ENCODE measurements around the gene PCDHB8.

GRCh38 chr5:141150993-141151325 is 26.6 kb upstream of the PCDHB8 start:
- TF ChIP-seq CTCF (IDR thresholded peaks at IDR 0.05; ENCODE audit: low read depth, low read length) (no peak), EZH2phosphoT487 (IDR thresholded peaks at IDR 0.05; ENCODE audit: low read depth) (no peak)

Measured in OCI-LY3 (cell line).